ENCODE data around the gene DISP2.

GRCh38 chr15:40366457-40367370, 8.7 kb downstream of the DISP2 start:
- TF ChIP-seq, protein P1, sequence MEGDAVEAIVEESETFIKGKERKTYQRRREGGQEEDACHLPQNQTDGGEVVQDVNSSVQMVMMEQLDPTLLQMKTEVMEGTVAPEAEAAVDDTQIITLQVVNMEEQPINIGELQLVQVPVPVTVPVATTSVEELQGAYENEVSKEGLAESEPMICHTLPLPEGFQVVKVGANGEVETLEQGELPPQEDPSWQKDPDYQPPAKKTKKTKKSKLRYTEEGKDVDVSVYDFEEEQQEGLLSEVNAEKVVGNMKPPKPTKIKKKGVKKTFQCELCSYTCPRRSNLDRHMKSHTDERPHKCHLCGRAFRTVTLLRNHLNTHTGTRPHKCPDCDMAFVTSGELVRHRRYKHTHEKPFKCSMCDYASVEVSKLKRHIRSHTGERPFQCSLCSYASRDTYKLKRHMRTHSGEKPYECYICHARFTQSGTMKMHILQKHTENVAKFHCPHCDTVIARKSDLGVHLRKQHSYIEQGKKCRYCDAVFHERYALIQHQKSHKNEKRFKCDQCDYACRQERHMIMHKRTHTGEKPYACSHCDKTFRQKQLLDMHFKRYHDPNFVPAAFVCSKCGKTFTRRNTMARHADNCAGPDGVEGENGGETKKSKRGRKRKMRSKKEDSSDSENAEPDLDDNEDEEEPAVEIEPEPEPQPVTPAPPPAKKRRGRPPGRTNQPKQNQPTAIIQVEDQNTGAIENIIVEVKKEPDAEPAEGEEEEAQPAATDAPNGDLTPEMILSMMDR (IDR thresholded peaks at IDR 0.05), result no peak
- no peak for TF ChIP-seq POLR2A (IDR thresholded peaks at IDR 0.05)

Data from breast epithelium (tissue), 3 donors.